NCI-H2227 (cell line): ENCODE data around the gene TMEM139.
A peak's percentile ranks its signal among the peaks of the same experiment; 100 is the strongest.

Experiments used
- DNase-seq: peaks from one replicate; lab custom pipeline; 2025; ENCODE audit not compliant: unreplicated experiment; lab: John Stamatoyannopoulos, UW

TMEM139 gene

GRCh38 chr7:143284591-143285469, at the start of gene TMEM139:
TSS of gene TMEM139 (plus strand) at chr7:143284958. CDS start at chr7:143285958, 1,000 bp downstream.
- DNase-seq = peak; percentile 45

GRCh38 chr7:143235561-143235960, 49.2 kb upstream of the TMEM139 start:
- no peak for DNase-seq

GRCh38 chr7:143236408-143236990, 48.3 kb upstream of the TMEM139 start:
- no peak for DNase-seq

- DNase-seq = no peak
Observed at GRCh38 chr7:143237366-143237765, 47.4 kb upstream of the TMEM139 start.

- no peak for DNase-seq
Observed at GRCh38 chr7:143238289-143238980, 46.3 kb upstream of the TMEM139 start.

GRCh38 chr7:143239813-143240212, 44.9 kb upstream of the TMEM139 start:
- DNase-seq = no peak

- peak; percentile 71 for DNase-seq
Observed at GRCh38 chr7:143240291-143241168, 44.2 kb upstream of the TMEM139 start.

GRCh38 chr7:143242306-143242705, 42.5 kb upstream of the TMEM139 start:
- DNase-seq = no peak

- DNase-seq = no peak
Observed at GRCh38 chr7:143243111-143243510, 41.6 kb upstream of the TMEM139 start.

- DNase-seq = no peak
Observed at GRCh38 chr7:143243614-143244013, 41.1 kb upstream of the TMEM139 start.

GRCh38 chr7:143244321-143244720, 40.4 kb upstream of the TMEM139 start:
- DNase-seq = no peak

GRCh38 chr7:143245123-143245522, 39.6 kb upstream of the TMEM139 start:
- DNase-seq = no peak

- no peak for DNase-seq
Observed at GRCh38 chr7:143247372-143247771, 37.4 kb upstream of the TMEM139 start.

GRCh38 chr7:143248761-143249354, 35.9 kb upstream of the TMEM139 start:
- DNase-seq = no peak

GRCh38 chr7:143250199-143250598, 34.6 kb upstream of the TMEM139 start:
- no peak for DNase-seq

- no peak for DNase-seq
Observed at GRCh38 chr7:143250822-143251221, 33.9 kb upstream of the TMEM139 start.

GRCh38 chr7:143252006-143252405, 32.8 kb upstream of the TMEM139 start:
- no peak for DNase-seq

GRCh38 chr7:143255564-143255963, 29.2 kb upstream of the TMEM139 start:
- no peak for DNase-seq

- DNase-seq = no peak
Observed at GRCh38 chr7:143256325-143256724, 28.4 kb upstream of the TMEM139 start.

- DNase-seq = no peak
Observed at GRCh38 chr7:143256932-143257331, 27.8 kb upstream of the TMEM139 start.
